Measurements from ENCODE around the gene HBM.

DNA sequence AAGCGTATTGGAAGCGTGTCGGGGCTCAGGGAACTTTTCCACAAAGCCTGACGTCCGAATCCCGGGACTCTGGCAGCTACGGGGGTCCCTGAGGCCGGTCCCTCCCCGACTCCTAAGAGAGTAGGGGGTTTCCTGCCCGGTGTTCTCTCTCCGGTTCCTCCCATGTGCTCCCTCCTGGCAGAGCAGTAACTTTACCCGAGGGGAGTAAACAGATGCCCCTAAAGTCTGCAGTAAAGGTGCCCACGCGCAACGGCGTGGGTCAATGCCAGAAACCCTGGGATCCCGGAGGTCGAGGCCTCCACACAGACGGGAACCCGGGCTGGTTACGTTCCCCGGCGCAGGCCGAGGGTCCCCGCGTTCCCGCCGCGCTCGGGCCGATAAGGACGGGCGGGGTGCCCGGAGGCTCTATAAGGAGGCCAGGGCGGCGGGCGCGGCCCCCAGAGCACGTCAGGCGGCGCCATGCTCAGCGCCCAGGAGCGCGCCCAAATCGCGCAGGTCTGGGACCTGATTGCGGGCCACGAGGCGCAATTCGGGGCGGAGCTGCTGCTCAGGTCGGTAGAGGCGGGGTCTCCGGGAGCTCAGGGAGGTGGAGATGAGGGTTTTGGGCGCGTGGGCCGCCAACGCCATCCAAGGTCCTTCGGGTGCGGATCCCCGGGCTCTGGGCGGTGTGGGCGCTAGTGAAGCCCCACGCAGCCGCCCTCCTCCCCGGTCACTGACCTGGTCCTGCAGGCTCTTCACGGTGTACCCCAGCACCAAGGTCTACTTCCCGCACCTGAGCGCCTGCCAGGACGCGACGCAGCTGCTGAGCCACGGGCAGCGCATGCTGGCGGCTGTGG, at the start of gene HBM:
- TF ChIP-seq RBBP5 (conservative IDR thresholded peaks at IDR 0.05) (no peak), CBFB (IDR thresholded peaks at IDR 0.05; ENCODE audit: low read depth) (no peak), BRCA1 (IDR thresholded peaks at IDR 0.05; ENCODE audit: low read depth, low read length) (no peak)
- TF ChIP-seq, protein P1, sequence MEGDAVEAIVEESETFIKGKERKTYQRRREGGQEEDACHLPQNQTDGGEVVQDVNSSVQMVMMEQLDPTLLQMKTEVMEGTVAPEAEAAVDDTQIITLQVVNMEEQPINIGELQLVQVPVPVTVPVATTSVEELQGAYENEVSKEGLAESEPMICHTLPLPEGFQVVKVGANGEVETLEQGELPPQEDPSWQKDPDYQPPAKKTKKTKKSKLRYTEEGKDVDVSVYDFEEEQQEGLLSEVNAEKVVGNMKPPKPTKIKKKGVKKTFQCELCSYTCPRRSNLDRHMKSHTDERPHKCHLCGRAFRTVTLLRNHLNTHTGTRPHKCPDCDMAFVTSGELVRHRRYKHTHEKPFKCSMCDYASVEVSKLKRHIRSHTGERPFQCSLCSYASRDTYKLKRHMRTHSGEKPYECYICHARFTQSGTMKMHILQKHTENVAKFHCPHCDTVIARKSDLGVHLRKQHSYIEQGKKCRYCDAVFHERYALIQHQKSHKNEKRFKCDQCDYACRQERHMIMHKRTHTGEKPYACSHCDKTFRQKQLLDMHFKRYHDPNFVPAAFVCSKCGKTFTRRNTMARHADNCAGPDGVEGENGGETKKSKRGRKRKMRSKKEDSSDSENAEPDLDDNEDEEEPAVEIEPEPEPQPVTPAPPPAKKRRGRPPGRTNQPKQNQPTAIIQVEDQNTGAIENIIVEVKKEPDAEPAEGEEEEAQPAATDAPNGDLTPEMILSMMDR (IDR thresholded peaks at IDR 0.05 in 2 of 3, conservative IDR thresholded peaks at IDR 0.05 in 1 of 3; ENCODE audit: control insufficient read depth in 2 of 3, extremely low read depth in 1 of 3, insufficient read depth in 1 of 3, low read depth in 3 of 3, low read length in 3 of 3) = no peak

All from GM12878 (cell line).